ENCODE measurements around the gene NTRK1.

Gene NTRK1

GRCh38 chr1:156921053-156921529 lies 60.4 kb downstream of the NTRK1 start:
- DNase-seq = no peak

- no peak for DNase-seq
These were observed 62.5 kb downstream of the NTRK1 start for GRCh38 chr1:156922986-156923669.

DNA sequence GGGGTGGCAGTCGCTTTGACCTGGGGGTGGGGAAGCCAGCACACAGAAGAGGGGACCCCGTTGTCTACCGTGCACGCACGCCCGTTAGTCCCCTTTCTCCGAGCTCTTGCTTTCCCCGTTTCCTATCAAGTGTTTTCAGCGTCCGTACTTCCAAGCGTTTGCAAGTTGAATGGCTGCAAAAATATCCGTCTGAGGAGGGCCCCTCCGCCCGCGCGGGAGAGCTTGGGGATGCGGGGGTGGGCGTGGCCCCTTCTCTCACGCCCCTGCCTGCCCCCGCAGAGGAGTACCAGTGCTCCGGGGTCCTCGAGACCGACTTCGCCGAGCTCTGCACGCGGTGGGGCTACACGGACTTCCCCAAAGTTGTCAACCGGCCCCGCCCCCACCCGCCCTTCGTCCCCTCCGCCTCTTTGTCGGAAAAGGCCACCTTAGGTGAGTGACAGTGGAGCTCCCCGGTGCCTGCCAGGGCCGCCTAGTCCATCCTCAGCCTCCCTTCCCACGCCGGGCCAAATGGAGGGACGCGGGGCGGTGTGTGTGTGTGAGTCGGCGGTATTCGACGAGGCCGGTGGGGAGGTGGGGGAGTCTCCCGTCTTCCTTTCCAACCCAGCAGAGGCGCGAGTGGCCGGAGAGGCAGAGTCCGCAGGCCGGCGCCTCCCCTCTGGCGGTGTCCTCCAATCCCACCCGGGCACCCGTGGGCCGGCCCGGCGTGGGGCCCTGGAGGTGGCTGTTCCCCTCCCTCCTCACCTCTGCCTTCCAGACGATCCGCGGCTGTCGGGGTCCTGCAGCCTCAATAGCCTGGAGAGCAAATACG lies 63.2 kb downstream of the NTRK1 start:
- no peak for DNase-seq

- no peak for DNase-seq
These were observed 64.0 kb downstream of the NTRK1 start for GRCh38 chr1:156924478-156925153.

- DNase-seq = no peak
These were observed 64.7 kb downstream of the NTRK1 start for GRCh38 chr1:156925154-156926010.

GRCh38 chr1:156926175-156926574 lies 65.5 kb downstream of the NTRK1 start:
- DNase-seq = peak; percentile 73

- peak; percentile 16 for DNase-seq
These were observed 66.0 kb downstream of the NTRK1 start for GRCh38 chr1:156926695-156927094.

- DNase-seq = peak; percentile 61
These were observed 66.8 kb downstream of the NTRK1 start for GRCh38 chr1:156927215-156928042.

- DNase-seq = no peak
These were observed 67.5 kb downstream of the NTRK1 start for GRCh38 chr1:156928043-156928602.

DNA sequence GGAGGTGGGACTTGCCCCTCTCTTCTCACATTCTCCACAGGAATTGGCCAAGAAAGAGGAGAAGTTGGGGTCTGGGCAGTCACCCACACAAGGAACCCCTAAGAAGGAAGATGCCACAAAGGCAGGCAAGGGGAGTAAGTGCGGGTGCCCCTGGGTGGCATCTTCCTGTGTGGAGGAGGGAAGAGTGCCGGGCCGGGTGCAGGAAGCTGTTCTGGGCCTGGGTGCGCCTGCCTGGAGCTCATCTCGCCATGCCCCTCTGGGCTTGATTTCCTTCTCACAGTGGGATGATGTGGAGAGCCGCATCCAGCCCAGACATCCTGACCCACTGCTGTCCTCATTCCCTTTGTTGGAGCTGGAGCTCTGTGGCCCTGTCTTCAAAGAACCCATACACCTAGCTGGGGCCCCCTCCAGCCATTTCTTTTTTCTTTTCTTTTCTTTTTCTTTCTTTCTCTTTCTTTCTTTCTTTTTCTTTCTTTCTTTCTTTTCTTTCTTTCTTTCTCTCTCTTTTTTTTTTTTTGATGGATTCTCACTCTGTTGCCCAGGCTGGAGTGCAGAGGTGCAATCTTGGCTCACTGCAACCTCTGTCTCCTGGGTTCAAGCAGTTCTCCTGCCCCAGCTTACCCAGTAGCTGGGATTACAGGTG lies 69.1 kb downstream of the NTRK1 start:
- no peak for DNase-seq

- no peak for DNase-seq
These were observed 69.8 kb downstream of the NTRK1 start for GRCh38 chr1:156930483-156930882.

Data from T1000 (cell line).